Endothelial cell of umbilical vein (primary cell): ENCODE results near the gene KANK2. TPM values are rescaled to one million over a fixed set of nuclear protein-coding genes. Genes with fewer than 3 reads are reported as not detected.

Experiments
- BruUV-seq: library from RNA; stranded (reverse); fragments of 400-500 nt; replicated peaks from 2 replicates; lab custom pipeline; 2021; lab: Mats Ljungman, UMichigan
- CTCF ChIA-PET: fragments of 300-600, 350-600 bp; sonication (Branson Sonifier 250); formaldehyde crosslinking; loops from one replicate; lab custom pipeline; 2021; ENCODE audit warnings: antibody characterized with exemption, inconsistent platforms; lab: Charles Lee
- POLR2A ChIA-PET: fragments of 300-600, 350-600 bp; sonication (Branson Sonifier 250); formaldehyde crosslinking; loops from one replicate; lab custom pipeline; 2021; ENCODE audit warnings: antibody characterized with exemption, inconsistent platforms; lab: Charles Lee
- DNase-seq: peaks from one replicate; pipeline ENCODE4 v3.0.0-alpha.2; 2011; ENCODE audit warnings: low read depth, low spot score
- FAIRE-seq: peaks from 2 replicates; lab custom pipeline; 2011; peaks lifted over from hg19 to GRCh38; lab: Jason Lieb, UNC
- H2AFZ ChIP-seq: 2 replicates; pipeline ENCODE4 v1.6.0; 2012; ENCODE audit warnings: low read depth, low read length, control low read depth, inconsistent platforms
- H3K27ac ChIP-seq: 2 replicates; pipeline ENCODE4 v1.5.1; 2011; ENCODE audit warnings: low read depth, mild to moderate bottlenecking, control low read depth, low read length, moderate library complexity; ENCODE audit not compliant: insufficient read depth
- H3K27me3 ChIP-seq, 2 experiments: 2 replicates each; pipeline versions ENCODE4 v1.6.0 to v1.6.1; 2011; ENCODE audit warnings: low read length in 2 of 2, mixed read lengths in 1 of 2; ENCODE audit not compliant: control insufficient read depth in 2 of 2, insufficient read depth in 2 of 2
- H3K36me3 ChIP-seq, 2 experiments: 2 replicates in 1 of 2; 3 replicates in 1 of 2; pipeline ENCODE4 v1.5.1; 2011; ENCODE audit warnings: low read length in 2 of 2, mild to moderate bottlenecking in 1 of 2, moderate library complexity in 1 of 2; ENCODE audit not compliant: control insufficient read depth in 2 of 2, insufficient read depth in 2 of 2; ENCODE audit errors: extremely low read depth in 1 of 2
- H3K4me1 ChIP-seq: 3 replicates; pipeline ENCODE4 v1.5.1; 2011; ENCODE audit warnings: mild to moderate bottlenecking, low read length; ENCODE audit not compliant: control insufficient read depth, insufficient read depth; ENCODE audit errors: extremely low read depth
- H3K4me2 ChIP-seq: 2 replicates; pipeline ENCODE4 v1.6.1; 2011; ENCODE audit warnings: low read length, control low read depth, mixed read lengths; ENCODE audit not compliant: insufficient read depth
- H3K4me3 ChIP-seq, 3 experiments: fragments of 200-600 bp in 1 of 3; sonication (generic), shearing (Covaris generic) in 1 of 3; replicated peaks in 1 of 3; 2 replicates each; pipeline ENCODE4 v1.5.1; 2011 to 2016; ENCODE audit warnings: control low read depth in 3 of 3, low read length in 3 of 3, mild to moderate bottlenecking in 2 of 3, inconsistent platforms in 1 of 3, low read depth in 1 of 3, moderate library complexity in 1 of 3; ENCODE audit not compliant: insufficient read depth in 1 of 3
- H3K79me2 ChIP-seq: 2 replicates; pipeline ENCODE4 v1.6.0; 2012; ENCODE audit warnings: low read length, inconsistent platforms; ENCODE audit not compliant: control insufficient read depth, insufficient read depth
- H3K9ac ChIP-seq: replicated peaks from 2 replicates; pipeline ENCODE3; 2011; ENCODE audit warnings: low read length, control low read depth; ENCODE audit not compliant: insufficient read depth; ENCODE audit errors: extremely low read depth
- H3K9me1 ChIP-seq: replicated peaks from 3 replicates; pipeline ENCODE4 v1.6.0; 2011; ENCODE audit warnings: mild to moderate bottlenecking, low read length; ENCODE audit not compliant: control insufficient read depth, insufficient read depth; ENCODE audit errors: extremely low read depth
- H3K9me3 ChIP-seq: replicated peaks from 2 replicates; pipeline ENCODE4 v1.5.1; 2012; ENCODE audit warnings: low read length, inconsistent platforms; ENCODE audit not compliant: control insufficient read depth, insufficient read depth
- H4K20me1 ChIP-seq: replicated peaks from 2 replicates; pipeline ENCODE3; 2011; ENCODE audit warnings: mild to moderate bottlenecking, low read length; ENCODE audit not compliant: control insufficient read depth, insufficient read depth; ENCODE audit errors: extremely low read depth
- CTCF ChIP-seq, 2 donors: IDR thresholded peaks; 1 replicate in 1 of 2; 2 replicates in 1 of 2; pipeline ENCODE4 v1.5.1; 2011; ENCODE audit warnings: low read length in 2 of 2, mild to moderate bottlenecking in 2 of 2, moderate library complexity in 2 of 2, control low read depth in 1 of 2, inconsistent platforms in 1 of 2, low read depth in 1 of 2; ENCODE audit not compliant: insufficient read depth in 1 of 2; ENCODE audit errors: extremely low read depth in 1 of 2
- EZH2 ChIP-seq: IDR thresholded peaks from 2 replicates; pipeline ENCODE4 v1.6.1; 2012; ENCODE audit warnings: borderline replicate concordance, low read depth, mild to moderate bottlenecking, moderate library complexity, low read length, inconsistent platforms; ENCODE audit not compliant: severe bottlenecking
- FOS ChIP-seq: IDR thresholded peaks from 2 replicates; pipeline ENCODE4 v1.6.1; 2011; ENCODE audit warnings: mild to moderate bottlenecking, low read length, moderate library complexity, borderline replicate concordance; ENCODE audit not compliant: insufficient read depth
- GATA2 ChIP-seq: IDR thresholded peaks from 2 replicates; pipeline ENCODE4 v1.7.0; 2011; ENCODE audit warnings: low read depth, mild to moderate bottlenecking, moderate library complexity, mixed read lengths, low read length; ENCODE audit not compliant: insufficient read length, insufficient read depth
- JUN ChIP-seq: IDR thresholded peaks from 2 replicates; pipeline ENCODE4 v1.6.1; 2011; ENCODE audit warnings: borderline replicate concordance, low read depth; ENCODE audit not compliant: insufficient read length, insufficient read depth
- MAX ChIP-seq: IDR thresholded peaks from 2 replicates; pipeline ENCODE4 v1.6.1; 2011; ENCODE audit not compliant: insufficient read depth, insufficient read length
- MYC ChIP-seq: IDR thresholded peaks from one replicate; pipeline ENCODE4 v1.6.1; 2011; ENCODE audit warnings: mild to moderate bottlenecking, low read depth, low read length
- POLR2A ChIP-seq: IDR thresholded peaks from 2 replicates; pipeline ENCODE4 v1.6.1; 2012; ENCODE audit warnings: low read depth, mild to moderate bottlenecking, control low read depth, low read length
- POLR2AphosphoS5 ChIP-seq: IDR thresholded peaks from 2 replicates; pipeline ENCODE4 v1.6.1; 2012; ENCODE audit warnings: low read depth, mild to moderate bottlenecking, control low read depth, low read length, moderate library complexity; ENCODE audit not compliant: insufficient read depth
- dilution Hi-C: fragments of 300-500 bp; cut with MboI; formaldehyde crosslinking; loops from one replicate; pipeline ENCODE4 v1.15.0; 2019; ENCODE audit warnings: low sequenced_read_pairs; ENCODE audit not compliant: extremely low pct_ligation_motif_present
- intact Hi-C: fragments of 100-400 bp; cut with micrococcal nuclease; formaldehyde crosslinking; loops from one replicate; pipeline ENCODE4 v1.10.0; 2022
- polyA plus RNA-seq, 4 experiments: library from polyadenylated mRNA; depleted of rRNA in 3 of 4; stranded (reverse) in 3 of 4; unstranded in 1 of 4; fragments of >200 nt; gene quantifications; 2 replicates each; pipeline versions ENCODE4 v1.2.1 to v1.2.3, GENCODE V29; 2011 to 2012; ENCODE audit warnings: missing spikeins in 1 of 4
- total RNA-seq: library from RNA; stranded (reverse); gene quantifications from 2 replicates; pipeline ENCODE4 v1.2.3, GENCODE V29; 2021

Gene KANK2
- total and polyA plus RNA-seq, 2 donors (not counting 3 experiments of a cell fraction or from before 2014, with no cell fraction given) = 41.7 to 77.9 TPM

- no peak overlapping the region for H3K4me3 ChIP-seq
- H3K27ac ChIP-seq = no peak overlapping the region
- intact Hi-C loops = no loop called here
- H3K4me2 ChIP-seq = no peak overlapping the region
- no peak for FAIRE-seq
- H2AFZ ChIP-seq = no peak overlapping the region
- no peaks in the 10 kb centered on the region for H3K9me3 ChIP-seq
- peaks cover 11 to 39% of the 10 kb centered on the region in 2 experiments for H3K36me3 ChIP-seq
- BruUV-seq = no TSS peak
- ChIA-PET CTCF (interaction anchor here (1.1 kb wide), 1 partner anchor 17 kb away, joined by 4 read pairs; no protein-coding TSS in a partner anchor), POLR2A (no interaction called here)
- no peaks in the 10 kb centered on the region for H3K79me2 ChIP-seq
- H4K20me1 ChIP-seq = no peaks in the 10 kb centered on the region
- dilution Hi-C loops = no loop called here
- TF ChIP-seq CTCF (IDR thresholded peaks at IDR 0.05; ENCODE audit: extremely low read depth in 1 of 2, insufficient read depth in 1 of 2, low read depth in 1 of 2, low read length in 2 of 2) (no peak), JUN (no peak), EZH2 (no peak), MAX (no peak), MYC (no peak), POLR2AphosphoS5 (no peak), POLR2A (no peak), GATA2 (no peak), FOS (no peak)
- H3K4me1 ChIP-seq = no peaks in the 10 kb centered on the region
- H3K9ac ChIP-seq = no peak overlapping the region
- no peaks in the 10 kb centered on the region for H3K27me3 ChIP-seq
- DNase-seq = no peak
- no peaks in the 10 kb centered on the region for H3K9me1 ChIP-seq
These were observed 29.4 kb upstream of the KANK2 start for GRCh38 chr19:11226716-11227166.
